ENCODE measurements around the gene KCNMB2.
"Not testable (repeated sequence)": the region's sequence is repeated elsewhere in the genome, so short reads cannot be mapped to it uniquely, and the experiment has no call there.

Gene KCNMB2

DNA sequence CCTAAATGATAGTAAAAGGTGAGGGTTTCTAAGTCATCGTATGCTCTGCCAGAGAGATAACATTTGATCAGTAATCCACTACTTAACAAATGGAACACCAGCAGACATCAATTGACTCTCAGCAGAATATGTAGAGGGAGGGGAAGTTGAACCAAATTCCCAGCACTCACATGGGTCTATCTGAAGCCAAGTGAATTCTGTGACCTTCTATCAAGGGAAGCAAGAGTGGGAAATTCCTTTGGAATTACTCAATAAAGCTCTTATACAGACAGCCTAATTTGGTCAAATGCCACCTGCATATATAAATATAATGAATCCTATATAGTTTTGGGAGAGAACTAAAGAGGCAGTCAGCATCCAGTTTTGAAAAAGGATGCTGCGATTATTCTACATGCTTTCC is 15.8 kb upstream of the KCNMB2 start:
- no peak for DNase-seq

GRCh38 chr3:178522200-178523052 is 13.8 kb upstream of the KCNMB2 start:
- no peak for DNase-seq

DNA sequence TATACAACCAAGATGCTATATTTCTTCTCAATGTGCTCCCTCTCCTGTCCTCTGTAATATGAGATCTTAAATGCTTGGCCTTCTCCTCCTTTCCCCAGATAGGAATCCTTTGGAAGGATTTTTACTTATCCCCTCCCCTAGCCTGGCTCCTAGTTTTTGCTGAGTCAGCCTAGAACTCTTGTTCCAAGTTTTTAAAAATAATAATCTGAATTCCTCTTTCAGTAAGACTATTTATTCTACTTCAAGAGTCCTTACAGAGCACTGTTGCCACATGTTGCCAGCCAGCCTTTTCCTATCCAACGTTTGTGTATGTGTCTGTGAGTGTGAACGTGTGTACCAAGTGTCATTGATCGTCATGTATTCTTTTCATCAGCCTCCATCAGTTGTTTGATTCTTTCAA is 11.0 kb upstream of the KCNMB2 start:
- DNase-seq = no peak

- DNase-seq = no peak
Measured at GRCh38 chr3:178526291-178526690, 9.9 kb upstream of the KCNMB2 start.

DNA sequence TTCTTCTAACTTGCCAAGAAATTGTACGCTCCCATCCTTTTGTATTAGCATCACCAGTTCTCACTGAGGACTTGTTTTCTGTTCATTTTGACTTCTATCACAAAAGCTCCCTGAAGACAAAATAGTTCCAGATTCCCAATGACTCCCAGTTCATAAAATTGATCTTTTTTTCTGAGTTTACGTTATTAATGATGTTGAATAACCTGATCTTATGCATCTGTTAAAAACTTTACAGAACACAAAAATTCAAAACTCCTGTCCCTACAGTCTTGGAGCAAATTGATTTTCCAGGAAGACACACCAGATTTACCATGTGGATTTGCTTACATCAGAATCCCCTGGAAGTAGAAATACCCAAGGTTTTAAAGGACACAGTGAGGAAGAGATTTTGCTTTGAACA is 8.3 kb upstream of the KCNMB2 start:
- no peak for DNase-seq

GRCh38 chr3:178529606-178530225 is 6.5 kb upstream of the KCNMB2 start:
- DNase-seq = no peak

DNA sequence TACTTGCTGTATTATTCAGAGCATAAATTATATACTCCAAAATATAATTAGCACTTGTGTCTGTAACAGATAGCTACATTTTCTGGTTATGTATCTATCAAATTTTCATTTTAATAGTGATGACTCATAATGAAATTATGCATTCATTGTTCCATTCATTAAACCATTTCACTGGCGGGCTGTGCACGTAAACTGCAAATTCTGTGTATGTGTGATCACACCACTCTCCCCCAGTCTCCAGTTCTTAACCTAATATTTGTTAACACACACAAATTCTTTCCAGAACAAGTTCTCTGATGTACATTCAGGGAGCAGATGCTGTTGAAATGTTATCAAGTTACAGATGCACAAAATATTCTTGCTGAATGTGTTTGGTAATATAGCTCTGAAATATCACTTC is 3.8 kb upstream of the KCNMB2 start:
- DNase-seq = no peak

DNA sequence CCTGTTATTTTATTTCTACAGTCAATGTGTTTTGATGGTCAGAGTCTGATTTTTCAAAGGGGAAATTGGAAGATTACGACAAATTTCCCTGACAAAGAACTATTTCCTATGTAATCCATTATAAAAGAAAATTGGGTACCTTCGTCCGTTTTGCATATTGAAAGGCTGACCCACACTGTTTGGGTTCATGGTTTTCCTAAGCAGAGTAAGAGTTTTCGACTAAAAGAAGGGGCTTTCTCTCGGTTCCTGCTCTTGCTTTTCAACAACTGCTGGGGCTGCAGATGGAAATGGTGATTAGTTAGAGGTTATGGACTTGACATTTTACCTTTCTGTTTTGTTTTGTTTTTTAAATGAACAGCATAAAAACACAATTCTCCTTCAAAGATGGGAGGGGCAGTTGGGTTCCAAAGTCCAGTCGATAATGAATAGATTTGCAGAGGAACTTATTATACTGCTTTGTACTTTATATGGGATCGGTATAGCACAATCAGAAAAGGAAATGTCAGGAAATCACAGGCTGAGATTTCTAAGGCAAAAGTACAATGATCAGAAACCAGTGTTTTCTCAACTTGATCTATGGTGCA is 978 bp downstream of the KCNMB2 start:
- DNase-seq = no peak

DNA sequence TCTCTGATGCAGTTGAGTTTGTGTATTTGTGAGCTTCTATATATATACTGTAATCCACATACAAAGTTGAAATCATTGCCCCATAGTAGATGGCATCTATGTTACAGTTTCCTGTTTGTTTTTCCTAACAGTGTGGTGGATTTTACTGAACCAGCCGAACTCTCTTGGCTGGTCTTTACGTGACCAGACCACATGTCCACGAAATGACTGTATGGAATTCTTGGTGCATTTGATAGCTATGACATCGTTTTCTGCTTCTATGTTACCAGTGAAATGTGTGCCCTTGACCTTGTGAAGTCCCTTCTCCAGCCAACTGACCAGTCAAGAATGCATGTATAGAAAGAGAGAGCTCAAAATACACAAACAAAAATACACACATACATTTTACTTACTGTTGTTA is 1.8 kb downstream of the KCNMB2 start:
- no peak for DNase-seq

- no peak for DNase-seq
Measured at GRCh38 chr3:178540184-178540583, 3.9 kb downstream of the KCNMB2 start.

- DNase-seq = no peak
Measured at GRCh38 chr3:178545337-178545736, 9.1 kb downstream of the KCNMB2 start.

GRCh38 chr3:178546079-178546478 is 9.8 kb downstream of the KCNMB2 start:
- DNase-seq = no peak

DNA sequence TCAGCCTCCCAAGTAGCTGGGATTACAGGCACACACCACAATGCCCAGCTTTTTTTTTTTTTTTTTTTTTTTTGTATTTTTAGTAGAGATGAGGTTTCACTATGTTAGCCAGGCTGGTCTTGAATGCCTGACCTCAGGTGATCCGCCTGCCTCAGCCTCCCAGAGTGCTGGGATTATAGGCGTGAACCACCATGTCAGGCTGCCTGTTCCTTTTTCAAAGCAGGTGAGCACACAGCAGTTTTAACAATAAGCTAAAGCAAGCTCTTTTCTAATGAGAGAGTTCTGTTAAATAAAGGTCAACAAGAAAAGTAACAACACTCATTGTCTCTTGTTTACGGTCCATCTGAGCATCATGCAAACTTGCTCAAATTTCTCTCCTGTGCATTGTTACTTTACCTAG is 13.2 kb downstream of the KCNMB2 start:
- not testable (repeated sequence) for DNase-seq

GRCh38 chr3:178551916-178552321 is 15.7 kb downstream of the KCNMB2 start:
- DNase-seq = no peak

DNA sequence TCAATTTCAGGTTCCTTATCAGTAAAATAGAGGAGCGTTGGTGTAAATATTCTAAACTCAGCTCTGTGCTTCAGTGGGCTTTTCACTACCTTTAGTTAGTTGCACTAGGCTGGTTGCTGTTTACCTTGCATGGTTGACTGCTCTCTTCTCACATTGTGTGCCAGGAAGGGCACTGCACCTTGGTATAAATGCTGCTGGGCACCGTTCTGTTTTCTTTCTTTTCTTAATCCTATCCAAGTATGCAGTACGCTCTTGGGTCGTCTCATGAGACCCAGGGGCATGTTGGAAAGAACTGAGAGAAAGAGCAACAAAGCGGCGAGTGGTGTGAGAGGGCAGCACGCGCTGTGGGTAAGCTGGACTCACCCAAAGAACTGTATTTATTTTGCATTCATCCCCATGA is 22.4 kb downstream of the KCNMB2 start:
- no peak for DNase-seq

- DNase-seq = no peak
Measured at GRCh38 chr3:178560759-178561158, 24.5 kb downstream of the KCNMB2 start.

DNA sequence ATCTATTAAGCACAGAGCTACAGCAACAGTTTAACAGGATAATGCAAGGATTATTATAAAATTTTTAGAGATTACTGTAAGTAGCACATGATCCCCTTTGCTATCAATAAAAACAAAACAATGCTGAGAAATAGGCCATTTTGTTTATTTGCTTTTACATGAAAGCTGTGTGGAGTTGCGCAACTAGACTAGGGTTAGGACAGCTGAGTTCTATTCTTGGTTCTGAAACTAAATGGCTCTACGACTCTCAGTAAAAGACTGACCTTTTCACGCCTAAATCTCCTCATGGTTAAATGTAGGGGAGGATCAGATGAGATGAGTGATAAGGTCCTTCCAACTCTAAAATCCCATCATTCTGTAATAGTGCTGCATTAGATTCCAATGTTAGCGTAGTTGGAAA is 25.0 kb downstream of the KCNMB2 start:
- DNase-seq = no peak

GRCh38 chr3:178562143-178562946 is 26.1 kb downstream of the KCNMB2 start:
- DNase-seq = no peak

GRCh38 chr3:178562947-178563232 is 26.7 kb downstream of the KCNMB2 start:
- no peak for DNase-seq

DNA sequence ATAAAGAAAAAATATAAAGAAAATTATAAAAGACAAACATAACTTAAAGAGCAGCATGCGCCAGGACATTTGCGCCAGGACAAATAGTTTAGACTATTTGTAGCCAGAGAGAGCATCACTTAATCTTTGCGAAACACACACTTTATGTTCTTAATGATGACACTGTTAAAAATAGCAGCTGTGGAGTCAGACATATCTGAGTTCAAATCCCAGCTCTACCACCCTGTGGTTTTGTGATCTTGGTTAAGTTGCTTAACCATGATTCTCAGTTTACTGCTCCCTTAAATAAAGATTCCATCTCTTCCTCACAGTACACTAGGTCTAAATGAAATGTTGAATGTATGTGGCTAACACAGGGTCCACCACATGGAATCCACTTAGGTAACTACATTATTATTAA is 31.4 kb downstream of the KCNMB2 start:
- no peak for DNase-seq

DNA sequence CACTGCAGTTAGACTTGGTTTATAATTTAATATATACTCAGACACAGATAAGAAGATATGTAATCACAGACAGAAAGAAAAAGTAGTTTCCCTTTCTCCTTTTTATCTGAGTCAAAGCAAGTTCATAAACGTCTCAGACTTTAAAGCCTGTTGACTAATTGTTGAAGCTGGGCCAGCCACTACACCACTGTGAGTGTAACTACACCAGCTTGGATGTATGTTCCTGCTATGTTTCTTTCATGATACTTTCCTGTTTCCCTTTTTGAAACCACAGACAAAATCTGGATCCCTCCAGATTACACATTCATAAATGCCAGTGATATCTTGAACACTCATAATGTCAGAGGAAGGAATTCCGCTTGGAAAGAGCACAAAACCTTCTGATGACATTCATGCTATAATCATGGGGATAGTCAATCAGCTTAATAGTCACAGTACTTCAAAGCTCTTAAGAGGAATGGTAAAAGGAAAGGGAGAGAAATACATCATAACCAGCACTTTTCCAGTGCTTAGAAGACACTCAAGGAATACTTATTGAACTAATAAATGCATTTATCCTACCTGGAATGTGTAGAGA is 32.0 kb downstream of the KCNMB2 start:
- no peak for DNase-seq

GRCh38 chr3:178568911-178569310 is 32.7 kb downstream of the KCNMB2 start:
- DNase-seq = no peak

GRCh38 chr3:178569826-178570225 is 33.6 kb downstream of the KCNMB2 start:
- DNase-seq = no peak

All from activated naive CD4-positive, alpha-beta T cell treated with Interleukin-2 at 50 U/mL for 16 hours (primary cell).